DMS53 treated with DMSO at 0.1 percent for 48 hours (cell line): Measurements from ENCODE around the gene PTGES.
"Not testable (repeated sequence)": the region's sequence is repeated elsewhere in the genome, so short reads cannot be mapped to it uniquely, and the experiment has no call there.

Experiments used
- DNase-seq: peaks from one replicate; lab custom pipeline; 2025; ENCODE audit not compliant: unreplicated experiment; lab: John Stamatoyannopoulos, UW

Gene PTGES

GRCh38 chr9:129752900-129753729, at the start of gene PTGES:
TSS of gene PTGES (minus strand) at chr9:129753042. CDS start at chr9:129753012, 30 bp downstream.
- peak; percentile 72 for DNase-seq

GRCh38 chr9:129801504-129801903, 48.7 kb upstream of the PTGES start:
- no peak for DNase-seq

- DNase-seq = no peak
Measured at GRCh38 chr9:129798973-129799372, 46.1 kb upstream of the PTGES start.

- DNase-seq = not testable (repeated sequence)
Measured at GRCh38 chr9:129796029-129796428, 43.2 kb upstream of the PTGES start.

- no peak for DNase-seq
Measured at GRCh38 chr9:129794549-129794948, 41.7 kb upstream of the PTGES start.

GRCh38 chr9:129786481-129786880, 33.6 kb upstream of the PTGES start:
- DNase-seq = no peak

GRCh38 chr9:129785866-129786265, 33.0 kb upstream of the PTGES start:
- DNase-seq = no peak

- DNase-seq = not testable (repeated sequence)
Measured at GRCh38 chr9:129784970-129785369, 32.1 kb upstream of the PTGES start.

GRCh38 chr9:129783516-129784361, 30.9 kb upstream of the PTGES start:
- DNase-seq = peak; percentile 68

- no peak for DNase-seq
Measured at GRCh38 chr9:129781981-129782380, 29.1 kb upstream of the PTGES start.

- DNase-seq = no peak
Measured at GRCh38 chr9:129781131-129781530, 28.3 kb upstream of the PTGES start.

GRCh38 chr9:129779560-129780190, 26.8 kb upstream of the PTGES start:
- no peak for DNase-seq

GRCh38 chr9:129778469-129778868, 25.6 kb upstream of the PTGES start:
- DNase-seq = no peak

- DNase-seq = no peak
Measured at GRCh38 chr9:129777769-129778130, 24.9 kb upstream of the PTGES start.

- peak; percentile 85 for DNase-seq
Measured at GRCh38 chr9:129776938-129777768, 24.3 kb upstream of the PTGES start.

- DNase-seq = no peak
Measured at GRCh38 chr9:129776566-129776937, 23.7 kb upstream of the PTGES start.

GRCh38 chr9:129776096-129776495, 23.3 kb upstream of the PTGES start:
- DNase-seq = not testable (repeated sequence)

- DNase-seq = no peak
Measured at GRCh38 chr9:129775448-129775798, 22.6 kb upstream of the PTGES start.

- DNase-seq = no peak
Measured at GRCh38 chr9:129774791-129775447, 22.1 kb upstream of the PTGES start.
